ENCODE results near the gene SOCS7. TPM values are rescaled to one million over a fixed set of nuclear protein-coding genes. Genes with fewer than 3 reads are reported as not detected.

The SOCS7 gene
- total and polyA plus RNA-seq, 4 donors = 0.74 to 11.0 (median 2.9) TPM

- Histone ChIP-seq H3K9ac (ENCODE audit: low read depth in 1 of 2, low read length in 2 of 2) (no peak overlapping the region), H3K4me3 (ENCODE audit: low read depth in 1 of 3, low read length in 3 of 3) (no peak overlapping the region), H3K27me3 (ENCODE audit: control insufficient read depth in 4 of 4, insufficient read depth in 4 of 4, low read length in 3 of 4) (no peaks in the 10 kb centered on the region), H3K27ac (ENCODE audit: low read depth in 1 of 2, low read length in 2 of 2) (no peak overlapping the region), H3K9me3 (ENCODE audit: control insufficient read depth in 4 of 4, low read length in 3 of 4) (no peaks in the 10 kb centered on the region), H3K36me3 (ENCODE audit: control insufficient read depth in 4 of 4, insufficient read depth in 3 of 4, low read depth in 1 of 4, low read length in 3 of 4) (no peaks in the 10 kb centered on the region), H3K4me1 (ENCODE audit: control insufficient read depth in 4 of 4, insufficient read depth in 4 of 4, low read length in 3 of 4) (peaks cover 6 to 16% (median 7%) of the 10 kb centered on the region in 4 donors)
- WGBS = 16% methylated on average over 8 of the region's 8 CpGs
- peak; percentile 90 for DNase-seq (ENCODE audit: low spot score)
- peak; percentile 92 for TF ChIP-seq CTCF (IDR thresholded peaks at IDR 0.05; ENCODE audit: low read depth, low read length, missing input control)
- TF ChIP-seq RXRA (IDR thresholded peaks at IDR 0.05) = peak in 1 of 2 donors; percentile 24
- TF ChIP-seq FOXA2 (IDR thresholded peaks at IDR 0.05) = peak; percentile 12
- TF ChIP-seq HNF4G (IDR thresholded peaks at IDR 0.05) = no peak
- peak; percentile 89 to 94 for TF ChIP-seq RAD21 (IDR thresholded peaks at IDR 0.05)
- no peak for TF ChIP-seq YY1 (IDR thresholded peaks at IDR 0.05)
Observed at GRCh38 chr17:38349097-38349730, 2.4 kb upstream of the SOCS7 start.

GRCh38 chr17:38350035-38350434, 1.6 kb upstream of the SOCS7 start:
- Histone ChIP-seq H3K36me3 (ENCODE audit: control insufficient read depth in 4 of 4, insufficient read depth in 3 of 4, low read depth in 1 of 4, low read length in 3 of 4) (no peaks in the 10 kb centered on the region), H3K4me3 (ENCODE audit: low read depth in 1 of 3, low read length in 3 of 3) (no peak overlapping the region), H3K9me3 (ENCODE audit: control insufficient read depth in 4 of 4, low read length in 3 of 4) (no peaks in the 10 kb centered on the region), H3K27ac (ENCODE audit: low read depth in 1 of 2, low read length in 2 of 2) (no peak overlapping the region), H3K4me1 (ENCODE audit: control insufficient read depth in 4 of 4, insufficient read depth in 4 of 4, low read length in 3 of 4) (peaks cover 6 to 16% (median 8%) of the 10 kb centered on the region in 4 donors), H3K27me3 (ENCODE audit: control insufficient read depth in 4 of 4, insufficient read depth in 4 of 4, low read length in 3 of 4) (no peaks in the 10 kb centered on the region), H3K9ac (ENCODE audit: low read depth in 1 of 2, low read length in 2 of 2) (no peak overlapping the region)
- TF ChIP-seq RAD21 (IDR thresholded peaks at IDR 0.05) (no peak), GABPA (IDR thresholded peaks at IDR 0.05 in 1 of 2, conservative IDR thresholded peaks at IDR 0.05 in 1 of 2) (no peak), FOXA1 (IDR thresholded peaks at IDR 0.05) (no peak), EGR1 (IDR thresholded peaks at IDR 0.05; ENCODE audit: low read depth in 2 of 2) (no peak), JUND (IDR thresholded peaks at IDR 0.05) (no peak), TAF1 (conservative IDR thresholded peaks at IDR 0.05) (no peak), REST (IDR thresholded peaks at IDR 0.05) (no peak), MAX (IDR thresholded peaks at IDR 0.05) (no peak), SP1 (IDR thresholded peaks at IDR 0.05) (no peak), NR2F2 (IDR thresholded peaks at IDR 0.05) (no peak), HNF4A (conservative IDR thresholded peaks at IDR 0.05) (no peak), YY1 (IDR thresholded peaks at IDR 0.05) (no peak), ZBTB33 (IDR thresholded peaks at IDR 0.05) (no peak), HNF4G (IDR thresholded peaks at IDR 0.05) (no peak), RXRA (IDR thresholded peaks at IDR 0.05) (no peak), ATF3 (IDR thresholded peaks at IDR 0.05) (no peak), CTCF (IDR thresholded peaks at IDR 0.05; ENCODE audit: low read depth, low read length, missing input control) (no peak)
- 96% methylated on average over 2 of the region's 2 CpGs for WGBS
- no peak for DNase-seq (ENCODE audit: low spot score)
